Stomach (tissue), 4 donors: ENCODE data around the gene NAT8.
A peak's percentile ranks its signal among the peaks of the same experiment; 100 is the strongest.
"Not testable (repeated sequence)": the region's sequence is repeated elsewhere in the genome, so short reads cannot be mapped to it uniquely, and the experiment has no call there.

Experiments used
- EP300 ChIP-seq: sonication (generic); formaldehyde crosslinking; IDR thresholded peaks from one replicate; pipeline ENCODE4 v1.6.1; 2017; ENCODE audit warnings: antibody characterized with exemption
- POLR2A ChIP-seq, 4 donors: fragments of 450-650 bp; IDR thresholded peaks; one replicate each; pipeline ENCODE4 v1.6.1; 2016; ENCODE audit warnings: antibody characterized with exemption in 4 of 4, control low read depth in 2 of 4, mild to moderate bottlenecking in 1 of 4, moderate library complexity in 1 of 4
- TF ChIP-seq, protein P1 (sequence below), 7 experiments: fragments of 450-650 bp in 4 of 7; fragments of 200-600 bp in 3 of 7; sonication (generic) in 3 of 7; IDR thresholded peaks; one replicate each; pipeline ENCODE4 v1.5.1; 2016 to 2019; ENCODE audit warnings: antibody characterized with exemption in 7 of 7, control low read depth in 2 of 7, mild to moderate bottlenecking in 1 of 7

DNA sequence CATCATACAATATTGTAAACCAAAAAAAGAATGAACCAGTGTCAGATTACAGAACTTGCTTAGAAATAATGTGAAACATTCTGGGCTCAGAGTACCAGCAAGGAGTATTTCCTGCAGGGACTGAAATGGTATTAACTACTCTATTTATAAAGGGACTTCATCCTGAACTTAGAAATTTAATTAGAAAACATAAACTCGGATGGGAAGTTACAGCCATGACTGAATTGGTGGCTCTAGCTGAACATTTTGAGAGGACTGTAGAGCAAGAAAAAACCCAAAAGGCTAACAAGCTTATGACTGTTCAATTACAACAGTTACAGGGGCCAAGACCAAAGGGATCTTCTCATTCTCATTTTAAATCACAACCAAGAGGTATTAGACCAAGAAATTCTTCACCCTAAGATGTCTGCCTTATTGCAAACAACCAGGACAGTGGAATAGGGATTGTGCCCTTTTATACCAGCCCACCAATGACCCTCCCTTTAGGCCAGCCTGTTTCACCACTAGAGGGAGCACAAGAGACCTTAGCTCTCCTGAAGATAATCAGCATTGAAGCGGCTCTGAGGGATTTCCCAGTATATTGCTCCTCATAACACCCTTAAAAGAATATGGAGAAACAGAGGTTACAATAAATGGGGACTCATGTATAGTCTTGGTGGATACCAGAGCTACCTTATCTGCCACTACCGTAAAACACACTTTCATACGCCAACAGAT lies 48.3 kb upstream of the NAT8 start:
- TF ChIP-seq, protein P1, sequence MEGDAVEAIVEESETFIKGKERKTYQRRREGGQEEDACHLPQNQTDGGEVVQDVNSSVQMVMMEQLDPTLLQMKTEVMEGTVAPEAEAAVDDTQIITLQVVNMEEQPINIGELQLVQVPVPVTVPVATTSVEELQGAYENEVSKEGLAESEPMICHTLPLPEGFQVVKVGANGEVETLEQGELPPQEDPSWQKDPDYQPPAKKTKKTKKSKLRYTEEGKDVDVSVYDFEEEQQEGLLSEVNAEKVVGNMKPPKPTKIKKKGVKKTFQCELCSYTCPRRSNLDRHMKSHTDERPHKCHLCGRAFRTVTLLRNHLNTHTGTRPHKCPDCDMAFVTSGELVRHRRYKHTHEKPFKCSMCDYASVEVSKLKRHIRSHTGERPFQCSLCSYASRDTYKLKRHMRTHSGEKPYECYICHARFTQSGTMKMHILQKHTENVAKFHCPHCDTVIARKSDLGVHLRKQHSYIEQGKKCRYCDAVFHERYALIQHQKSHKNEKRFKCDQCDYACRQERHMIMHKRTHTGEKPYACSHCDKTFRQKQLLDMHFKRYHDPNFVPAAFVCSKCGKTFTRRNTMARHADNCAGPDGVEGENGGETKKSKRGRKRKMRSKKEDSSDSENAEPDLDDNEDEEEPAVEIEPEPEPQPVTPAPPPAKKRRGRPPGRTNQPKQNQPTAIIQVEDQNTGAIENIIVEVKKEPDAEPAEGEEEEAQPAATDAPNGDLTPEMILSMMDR (IDR thresholded peaks at IDR 0.05) = peak in 4 of 7 experiments; percentile 10 to 62 (median 30)
- not testable (repeated sequence) for TF ChIP-seq POLR2A (IDR thresholded peaks at IDR 0.05); EP300
